ENCODE measurements around the gene LPCAT4.
A peak's percentile ranks its signal among the peaks of the same experiment; 100 is the strongest.
"Not testable (repeated sequence)": the region's sequence is repeated elsewhere in the genome, so short reads cannot be mapped to it uniquely, and the experiment has no call there.

Gene LPCAT4, protein sequence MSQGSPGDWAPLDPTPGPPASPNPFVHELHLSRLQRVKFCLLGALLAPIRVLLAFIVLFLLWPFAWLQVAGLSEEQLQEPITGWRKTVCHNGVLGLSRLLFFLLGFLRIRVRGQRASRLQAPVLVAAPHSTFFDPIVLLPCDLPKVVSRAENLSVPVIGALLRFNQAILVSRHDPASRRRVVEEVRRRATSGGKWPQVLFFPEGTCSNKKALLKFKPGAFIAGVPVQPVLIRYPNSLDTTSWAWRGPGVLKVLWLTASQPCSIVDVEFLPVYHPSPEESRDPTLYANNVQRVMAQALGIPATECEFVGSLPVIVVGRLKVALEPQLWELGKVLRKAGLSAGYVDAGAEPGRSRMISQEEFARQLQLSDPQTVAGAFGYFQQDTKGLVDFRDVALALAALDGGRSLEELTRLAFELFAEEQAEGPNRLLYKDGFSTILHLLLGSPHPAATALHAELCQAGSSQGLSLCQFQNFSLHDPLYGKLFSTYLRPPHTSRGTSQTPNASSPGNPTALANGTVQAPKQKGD

DNA sequence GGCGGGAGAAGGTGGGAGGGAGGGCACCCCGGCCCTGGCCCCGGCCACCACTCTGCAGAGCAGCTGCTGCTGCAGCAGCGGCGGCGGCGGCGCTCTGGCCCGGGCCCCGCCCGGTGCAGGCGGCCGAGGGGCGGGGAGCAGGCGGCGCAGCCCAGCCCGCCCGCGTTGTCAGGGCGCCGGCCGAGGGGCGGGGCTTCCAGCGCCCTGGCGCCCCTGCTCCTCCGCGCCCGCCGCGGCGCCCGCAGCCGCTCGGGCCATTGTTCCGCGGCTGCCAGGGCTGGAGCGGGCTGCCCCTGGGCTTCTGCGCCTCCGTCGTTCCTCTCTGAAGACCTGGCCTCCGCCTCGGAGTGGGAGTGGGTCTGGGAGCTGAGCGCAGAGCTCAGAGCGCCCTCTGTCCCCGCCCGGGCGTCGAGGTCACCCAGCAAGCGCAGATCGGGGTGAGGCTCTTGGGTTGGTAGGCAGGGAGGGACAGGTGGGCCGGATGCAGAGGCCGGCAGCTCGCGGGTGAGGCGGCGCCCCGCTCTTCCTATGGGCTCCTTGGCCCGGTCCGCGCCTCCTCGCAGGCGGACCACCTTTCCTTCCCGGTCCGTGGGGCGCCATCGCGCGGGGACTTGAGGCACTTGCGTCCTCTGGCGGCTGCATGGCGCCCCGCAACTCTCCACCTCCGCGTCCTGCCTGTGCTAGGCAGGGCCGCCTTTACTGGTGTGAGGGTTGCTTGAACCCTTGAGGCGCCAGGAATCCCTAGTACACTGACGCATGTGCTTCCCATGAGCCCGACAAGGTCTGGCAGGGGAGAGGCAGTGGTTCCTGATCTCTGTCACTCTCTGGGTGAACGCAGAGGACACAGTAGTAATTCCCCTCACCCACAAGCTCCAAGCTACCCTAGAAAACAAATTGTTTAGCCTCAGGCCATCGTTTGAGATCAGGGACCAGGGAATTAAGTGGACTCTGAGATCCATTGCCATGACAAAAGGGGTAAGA lies at the start of gene LPCAT4:
Gene LPCAT4, minus strand, starts transcription at position 96 of the 981 bp plus-strand sequence. CDS start 96 bp downstream, outside the sequence.
- DNase-seq (ENCODE audit: low read depth) = peak; percentile 90

DNA sequence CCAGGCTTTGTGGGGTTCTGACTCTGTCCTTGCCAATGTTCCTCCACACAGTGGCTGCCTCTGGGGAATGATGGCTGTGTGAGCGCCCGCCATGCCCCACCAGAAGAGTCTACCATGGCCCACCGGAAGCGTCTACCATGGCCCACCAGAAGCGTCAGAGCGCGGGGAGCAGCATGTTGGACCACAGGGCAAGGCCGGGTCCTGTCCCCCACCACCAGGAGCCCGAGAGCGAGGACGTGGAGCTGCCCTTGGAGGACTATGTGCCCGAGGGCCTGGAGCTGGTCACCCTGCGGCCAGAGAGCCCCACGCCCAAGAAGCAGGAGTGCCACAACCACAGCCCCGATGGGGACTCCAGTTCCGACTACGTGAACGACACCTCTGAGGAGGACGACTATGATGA lies 42.5 kb upstream of the LPCAT4 start:
- DNase-seq (ENCODE audit: low read depth) = not testable (repeated sequence)

DNA sequence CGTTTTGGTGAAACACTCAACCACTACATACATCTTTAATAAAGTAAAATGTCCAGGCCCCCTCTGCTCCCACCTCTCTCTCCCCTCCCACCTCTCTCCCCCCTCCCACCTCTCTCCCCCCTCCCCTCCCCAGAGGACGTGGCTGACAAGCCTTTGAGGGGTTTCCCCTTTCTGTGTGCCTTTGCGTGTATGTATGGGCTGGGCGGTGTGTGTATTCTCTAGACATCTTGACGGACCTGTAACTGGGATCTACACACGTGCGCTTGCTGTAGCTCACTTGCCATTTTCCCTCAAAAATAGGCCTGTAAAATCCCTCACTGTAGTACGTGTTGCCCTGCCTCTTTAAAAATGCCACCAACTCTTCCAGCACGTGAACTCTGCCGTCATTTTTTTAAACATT lies 42.0 kb upstream of the LPCAT4 start:
- DNase-seq (ENCODE audit: low read depth) = not testable (repeated sequence)

DNA sequence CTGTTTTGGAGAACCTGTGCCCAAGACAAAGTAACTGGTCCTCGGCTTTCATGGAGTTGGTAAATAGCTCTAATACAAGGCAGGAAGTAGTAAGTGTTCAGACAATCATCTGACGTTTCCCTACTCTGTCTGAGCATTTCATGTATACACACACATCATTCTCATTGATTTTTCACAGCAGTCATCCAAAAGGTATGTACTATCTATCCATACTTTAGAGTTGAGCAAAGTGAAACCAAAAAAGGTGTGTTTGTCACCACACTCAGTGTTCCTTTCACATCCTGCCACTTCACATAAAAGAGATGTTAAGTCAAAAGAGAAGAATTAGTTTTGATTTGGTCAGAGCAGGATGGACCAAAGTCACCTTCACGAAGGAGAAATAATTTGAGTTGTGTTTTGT lies 36.9 kb upstream of the LPCAT4 start:
- not testable (repeated sequence) for DNase-seq (ENCODE audit: low read depth)

GRCh38 chr15:34403160-34403598 lies 36.2 kb upstream of the LPCAT4 start:
- not testable (repeated sequence) for DNase-seq (ENCODE audit: low read depth)

DNA sequence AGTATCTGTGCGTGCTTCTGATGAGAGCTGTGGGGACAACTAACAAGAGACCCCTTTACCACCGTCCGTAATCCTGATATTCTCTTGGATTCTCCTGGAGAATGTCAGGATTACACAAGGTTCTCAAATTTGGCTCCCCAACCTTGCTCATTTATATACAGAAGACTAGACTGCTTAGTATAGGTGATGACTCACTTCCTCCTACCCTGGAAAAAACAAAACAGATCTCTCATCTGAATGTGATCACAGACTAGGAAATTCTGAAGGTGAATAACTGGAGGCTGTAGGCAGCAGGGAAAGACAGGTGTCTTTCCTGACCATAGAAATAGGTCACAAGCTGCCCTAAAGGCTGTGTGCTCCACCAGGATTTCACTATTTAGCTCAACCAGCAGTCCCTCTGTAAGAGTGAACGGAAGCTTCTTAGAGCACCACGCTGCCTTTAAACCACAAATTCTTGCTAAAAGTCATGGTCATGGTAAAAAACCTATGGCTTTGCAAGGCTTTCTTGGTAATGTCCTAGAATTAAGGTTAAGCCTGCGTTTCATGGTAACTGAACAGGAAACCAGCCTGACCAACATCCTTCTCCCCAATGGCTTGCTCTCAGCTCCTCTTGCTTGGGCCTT lies 30.8 kb upstream of the LPCAT4 start:
- not testable (repeated sequence) for DNase-seq (ENCODE audit: low read depth)

DNA sequence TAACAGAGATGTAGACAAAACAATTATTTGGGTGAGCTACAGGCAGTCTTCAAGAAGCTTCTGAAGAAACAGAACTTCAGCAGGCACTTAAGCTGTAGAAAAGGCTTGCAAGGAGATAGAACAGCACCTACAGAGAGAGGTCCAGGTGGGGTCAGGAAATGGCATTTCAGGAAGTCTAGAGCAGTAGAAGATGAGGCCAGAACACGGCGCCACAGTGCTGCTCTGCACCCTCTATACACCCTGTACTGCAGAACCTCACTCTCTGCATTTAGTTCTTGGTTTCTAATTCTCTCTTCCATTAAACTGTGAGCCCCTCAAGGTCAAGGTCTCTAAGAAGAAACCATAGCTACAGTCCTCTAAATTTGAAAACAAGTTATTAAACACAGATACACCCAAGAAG lies 26.0 kb upstream of the LPCAT4 start:
- DNase-seq (ENCODE audit: low read depth) = not testable (repeated sequence)

GRCh38 chr15:34389594-34390086 lies 22.6 kb upstream of the LPCAT4 start:
- DNase-seq (ENCODE audit: low read depth) = not testable (repeated sequence)

- not testable (repeated sequence) for DNase-seq (ENCODE audit: low read depth)
Measured at GRCh38 chr15:34381829-34382521, 15.0 kb upstream of the LPCAT4 start.

- not testable (repeated sequence) for DNase-seq (ENCODE audit: low read depth)
Measured at GRCh38 chr15:34380491-34380890, 13.5 kb upstream of the LPCAT4 start.

- no peak for DNase-seq (ENCODE audit: low read depth)
Measured at GRCh38 chr15:34376856-34377255, 9.9 kb upstream of the LPCAT4 start.

- not testable (repeated sequence) for DNase-seq (ENCODE audit: low read depth)
Measured at GRCh38 chr15:34375541-34375940, 8.5 kb upstream of the LPCAT4 start.

- no peak for DNase-seq (ENCODE audit: low read depth)
Measured at GRCh38 chr15:34374816-34375215, 7.8 kb upstream of the LPCAT4 start.

DNA sequence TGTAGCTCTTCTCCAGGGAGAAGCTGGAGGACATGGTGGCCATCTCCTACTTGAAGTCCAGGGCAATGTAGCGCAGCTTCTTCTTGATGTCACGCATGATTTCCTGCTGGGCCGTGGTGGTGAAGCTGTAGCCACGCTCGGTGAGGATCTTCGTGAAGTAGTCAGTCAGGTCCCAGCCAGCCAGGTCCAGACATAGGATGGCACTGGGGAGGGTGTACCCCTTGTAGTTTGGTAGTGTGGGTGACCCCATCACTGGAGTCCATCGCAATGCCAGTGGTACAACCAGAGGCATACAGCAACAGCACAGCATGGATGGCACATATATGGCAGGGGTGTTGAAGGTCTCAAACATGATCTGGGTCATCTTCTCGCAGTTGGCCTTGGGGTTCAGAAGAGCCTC lies 7.0 kb upstream of the LPCAT4 start:
- DNase-seq (ENCODE audit: low read depth) = no peak

DNA sequence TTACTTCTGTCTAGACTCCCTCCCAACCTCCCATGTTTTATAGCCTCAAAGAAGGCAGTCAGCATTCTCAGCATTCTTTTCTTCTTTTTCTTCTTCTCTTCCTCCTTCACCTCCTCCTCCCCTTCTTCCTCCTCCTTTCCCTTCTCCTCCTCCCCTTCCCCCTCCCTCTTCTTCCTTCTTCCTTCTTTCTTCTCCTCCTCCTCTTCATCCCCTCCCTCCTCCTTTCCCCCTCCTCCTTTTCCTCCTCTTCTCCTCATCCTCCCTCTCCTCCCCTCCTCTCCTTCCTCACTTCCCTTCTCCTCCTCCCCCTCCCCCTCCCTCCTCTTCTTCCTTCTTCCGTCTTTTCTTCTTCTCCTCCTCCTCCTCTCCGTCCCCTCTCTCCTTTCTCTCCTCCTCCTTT lies 3.6 kb upstream of the LPCAT4 start:
- DNase-seq (ENCODE audit: low read depth) = no peak

GRCh38 chr15:34370129-34370528 lies 3.1 kb upstream of the LPCAT4 start:
- DNase-seq (ENCODE audit: low read depth) = no peak

GRCh38 chr15:34366271-34367065 lies 528 bp downstream of the LPCAT4 start:
- peak; percentile 20 for DNase-seq (ENCODE audit: low read depth)

DNA sequence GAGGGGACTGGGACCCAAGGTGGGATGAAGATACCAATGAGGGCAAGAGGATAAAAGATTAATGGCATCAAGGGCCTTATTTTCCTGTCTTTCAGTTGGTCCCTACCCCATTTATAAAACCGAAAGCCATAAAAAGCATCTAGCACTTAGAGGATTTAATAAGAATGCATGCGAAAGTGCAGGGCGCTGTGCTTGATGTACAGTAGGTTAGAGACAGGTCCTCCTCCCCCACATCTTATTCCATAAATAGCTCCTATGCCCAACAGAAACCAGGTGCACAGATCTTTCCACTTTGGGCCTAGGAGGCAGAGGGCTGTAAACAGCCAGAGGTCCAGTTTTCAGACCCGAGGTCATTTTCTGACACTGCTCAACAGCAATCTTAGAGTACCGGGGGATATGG lies 1.2 kb downstream of the LPCAT4 start:
- no peak for DNase-seq (ENCODE audit: low read depth)

GRCh38 chr15:34365091-34365825 lies 1.7 kb downstream of the LPCAT4 start:
- DNase-seq (ENCODE audit: low read depth) = peak; percentile 18

DNA sequence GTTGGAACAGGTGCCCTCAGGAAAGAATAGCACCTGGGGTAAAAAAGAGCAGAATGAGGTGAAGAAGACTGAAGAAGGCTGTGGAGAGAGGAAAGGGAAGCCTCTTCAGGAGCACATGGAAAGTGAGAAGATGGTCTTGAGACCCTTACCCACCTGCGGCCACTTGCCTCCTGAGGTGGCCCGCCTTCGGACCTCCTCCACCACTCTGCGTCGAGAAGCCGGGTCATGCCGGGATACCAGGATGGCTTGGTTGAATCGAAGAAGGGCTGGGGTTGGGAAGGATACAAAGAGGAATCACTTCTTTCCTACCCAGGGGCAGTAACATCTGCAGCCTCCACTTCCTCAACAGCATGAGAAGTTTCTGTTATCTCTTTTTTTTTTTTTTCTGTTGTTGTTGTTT lies 3.0 kb downstream of the LPCAT4 start:
- DNase-seq (ENCODE audit: low read depth) = no peak

Data from iris pigment epithelial cell (primary cell).